ENCODE data around the gene CNTNAP2. TPM values are rescaled to one million over a fixed set of nuclear protein-coding genes. Genes with fewer than 3 reads are reported as not detected.

The CNTNAP2 gene
- total RNA-seq, 2 donors from 2014 or later, result 171 to 228 TPM

GRCh38 chr7:146658604-146659003, 542.0 kb downstream of the CNTNAP2 start:
- Histone ChIP-seq H3K9ac (ENCODE audit: extremely low read depth, low read length, poor library complexity, severe bottlenecking) (no peak overlapping the region), H3K9me3 (ENCODE audit: control insufficient read depth, low read length) (no peaks in the 10 kb centered on the region), H3K4me3 (ENCODE audit: low read length) (no peak overlapping the region), H3K27me3 (ENCODE audit: control insufficient read depth, insufficient read depth, low read length, poor library complexity, severe bottlenecking) (no peaks in the 10 kb centered on the region), H3K36me3 (ENCODE audit: control insufficient read depth, insufficient read depth, low read length) (no peaks in the 10 kb centered on the region), H3K27ac (ENCODE audit: low read depth, low read length) (no peak overlapping the region), H3K4me1 (ENCODE audit: control insufficient read depth, insufficient read depth, low read length) (no peaks in the 10 kb centered on the region)
- H3K36me3 Mint-ChIP-seq (ENCODE audit: low read depth), result no peaks in the 10 kb centered on the region
- TF ChIP-seq CTCF (conservative IDR thresholded peaks at IDR 0.05), result no peak
- DNase-seq, result no peak
- peaks cover 20% of the 10 kb centered on the region for H3K4me1 Mint-ChIP-seq
- no peak overlapping the region for H3K4me3 Mint-ChIP-seq
- 95 to 100% methylated on average over 2 to 4 of the region's 4 CpGs for WGBS, 2 experiments (ENCODE audit: insufficient coverage in 1 of 2, insufficient read length in 1 of 2)
- no peak overlapping the region for H3K27ac Mint-ChIP-seq
- no peaks in the 10 kb centered on the region for H3K27me3 Mint-ChIP-seq (ENCODE audit: insufficient read depth)
- no peaks in the 10 kb centered on the region for H3K9me3 Mint-ChIP-seq

- Histone ChIP-seq H3K36me3 (ENCODE audit: control insufficient read depth, insufficient read depth, low read length) (no peaks in the 10 kb centered on the region), H3K4me1 (ENCODE audit: control insufficient read depth, insufficient read depth, low read length) (no peaks in the 10 kb centered on the region), H3K9me3 (ENCODE audit: control insufficient read depth, low read length) (no peaks in the 10 kb centered on the region), H3K27ac (ENCODE audit: low read depth, low read length) (no peak overlapping the region), H3K4me3 (ENCODE audit: low read length) (no peak overlapping the region), H3K9ac (ENCODE audit: extremely low read depth, low read length, poor library complexity, severe bottlenecking) (no peak overlapping the region), H3K27me3 (ENCODE audit: control insufficient read depth, insufficient read depth, low read length, poor library complexity, severe bottlenecking) (no peaks in the 10 kb centered on the region)
- 78 to 94% methylated on average over 1 to 3 of the region's 3 CpGs for WGBS, 2 experiments (ENCODE audit: insufficient coverage in 1 of 2, insufficient read length in 1 of 2)
- no peak overlapping the region for H3K4me3 Mint-ChIP-seq
- no peak for DNase-seq
- H3K36me3 Mint-ChIP-seq (ENCODE audit: low read depth), result no peaks in the 10 kb centered on the region
- TF ChIP-seq CTCF (conservative IDR thresholded peaks at IDR 0.05), result no peak
- no peak overlapping the region for H3K27ac Mint-ChIP-seq
- H3K4me1 Mint-ChIP-seq, result peaks cover 14% of the 10 kb centered on the region
- no peaks in the 10 kb centered on the region for H3K9me3 Mint-ChIP-seq
- H3K27me3 Mint-ChIP-seq (ENCODE audit: insufficient read depth), result no peaks in the 10 kb centered on the region
These were observed 543.1 kb downstream of the CNTNAP2 start for GRCh38 chr7:146659732-146660131.

- Histone ChIP-seq H3K36me3 (ENCODE audit: control insufficient read depth, insufficient read depth, low read length) (no peaks in the 10 kb centered on the region), H3K9ac (ENCODE audit: extremely low read depth, low read length, poor library complexity, severe bottlenecking) (no peak overlapping the region), H3K4me3 (ENCODE audit: low read length) (no peak overlapping the region), H3K4me1 (ENCODE audit: control insufficient read depth, insufficient read depth, low read length) (no peaks in the 10 kb centered on the region), H3K27ac (ENCODE audit: low read depth, low read length) (no peak overlapping the region), H3K9me3 (ENCODE audit: control insufficient read depth, low read length) (no peaks in the 10 kb centered on the region), H3K27me3 (ENCODE audit: control insufficient read depth, insufficient read depth, low read length, poor library complexity, severe bottlenecking) (no peaks in the 10 kb centered on the region)
- Mint-ChIP-seq H3K27me3 (ENCODE audit: insufficient read depth) (no peaks in the 10 kb centered on the region), H3K9me3 (no peaks in the 10 kb centered on the region), H3K27ac (no peak overlapping the region), H3K36me3 (ENCODE audit: low read depth) (no peaks in the 10 kb centered on the region), H3K4me3 (no peak overlapping the region), H3K4me1 (peaks cover 13% of the 10 kb centered on the region)
- 87 to 92% methylated on average over 4 to 5 of the region's 5 CpGs for WGBS, 2 experiments (ENCODE audit: insufficient coverage in 1 of 2, insufficient read length in 1 of 2)
- no peak for TF ChIP-seq CTCF (conservative IDR thresholded peaks at IDR 0.05)
- no peak for DNase-seq
These were observed 544.2 kb downstream of the CNTNAP2 start for GRCh38 chr7:146660839-146661238.
